GM12878 (cell line): ENCODE measurements around the gene TMEM272. TPM values are rescaled to one million over a fixed set of nuclear protein-coding genes. Genes with fewer than 3 reads are reported as not detected.

Experiments
- ATAC-seq: fragments of 200-7000 bp; cut with Tn5 transposase; 3 replicates; pipeline ENCODE4 v1.9.1; 2020; ENCODE audit warnings: mild to moderate bottlenecking, moderate library complexity
- BruUV-seq: library from RNA; stranded (reverse); fragments of 400-500 nt; replicated peaks from 2 replicates; lab custom pipeline; 2021; lab: Mats Ljungman, UMichigan
- CTCF ChIA-PET: fragments of 300-600 bp; sonication (Branson Sonifier 250); formaldehyde crosslinking; extraction: SDS; loops from one replicate; lab custom pipeline; 2021; ENCODE audit warnings: inconsistent platforms; lab: Yijun Ruan, JAX
- POLR2A ChIA-PET: fragments of 350-600 bp; formaldehyde crosslinking; extraction: SDS; loops from one replicate; lab custom pipeline; 2021; ENCODE audit warnings: inconsistent platforms; lab: Charles Lee
- RAD21 ChIA-PET: fragments of 300-600 bp; sonication (Branson Sonifier 250); formaldehyde crosslinking; loops from one replicate; lab custom pipeline; 2023; ENCODE audit warnings: antibody characterized with exemption; ENCODE audit not compliant: unreplicated experiment; lab: Charles Lee
- SMC1A ChIA-PET: fragments of 300-600 bp; sonication (Branson Sonifier 250); formaldehyde crosslinking; loops from one replicate; lab custom pipeline; 2023; ENCODE audit not compliant: unreplicated experiment, uncharacterized antibody; lab: Charles Lee
- DNase-seq: peaks from one replicate; pipeline ENCODE4 v3.0.0-alpha.2; 2011; ENCODE audit warnings: low read depth, low spot score
- FAIRE-seq: peaks from 3 replicates; lab custom pipeline; 2011; peaks lifted over from hg19 to GRCh38; lab: Jason Lieb, UNC
- H2AFZ ChIP-seq: 2 replicates; pipeline ENCODE4 v1.6.0; 2011; ENCODE audit warnings: low read depth, low read length, control low read depth; ENCODE audit not compliant: control insufficient read depth
- H3K27ac ChIP-seq: 2 replicates; pipeline ENCODE4 v1.5.1; 2011; ENCODE audit warnings: control low read depth; ENCODE audit not compliant: control insufficient read depth, insufficient read depth
- H3K27me3 ChIP-seq, 2 experiments: replicated peaks in 1 of 2; 2 replicates each; pipeline versions ENCODE4 v1.6.0 to v1.6.1; 2011; ENCODE audit warnings: low read length in 1 of 2; ENCODE audit not compliant: control insufficient read depth in 2 of 2, insufficient read depth in 2 of 2
- H3K36me3 ChIP-seq, 2 experiments: 2 replicates each; pipeline ENCODE4 v1.5.1; 2011; ENCODE audit warnings: low read length in 1 of 2; ENCODE audit not compliant: control insufficient read depth in 2 of 2, insufficient read depth in 2 of 2
- H3K4me1 ChIP-seq: 2 replicates; pipeline ENCODE4 v1.6.1; 2011; ENCODE audit warnings: mild to moderate bottlenecking, low read length, moderate library complexity, mixed read lengths; ENCODE audit not compliant: control insufficient read depth, insufficient read depth
- H3K4me2 ChIP-seq: 2 replicates; pipeline ENCODE4 v1.6.0; 2011; ENCODE audit warnings: control low read depth; ENCODE audit not compliant: control insufficient read depth, insufficient read depth
- H3K4me3 ChIP-seq: fragments of 200-600 bp; sonication (generic); 2 replicates; pipeline ENCODE4 v1.5.1; 2016
- H3K79me2 ChIP-seq: 2 replicates; pipeline ENCODE4 v1.6.0; 2011; ENCODE audit warnings: low read length; ENCODE audit not compliant: control insufficient read depth, insufficient read depth
- H3K9ac ChIP-seq: 2 replicates; pipeline ENCODE4 v1.8.0; 2011; ENCODE audit warnings: low read length, control low read depth, mixed read lengths; ENCODE audit not compliant: control insufficient read depth, insufficient read depth
- H3K9me3 ChIP-seq: replicated peaks from 3 replicates; pipeline ENCODE4 v1.5.1; 2011; ENCODE audit warnings: mild to moderate bottlenecking, low read length; ENCODE audit not compliant: control insufficient read depth, insufficient read depth
- H4K20me1 ChIP-seq: 2 replicates; pipeline ENCODE4 v1.6.0; 2011; ENCODE audit not compliant: control insufficient read depth, insufficient read depth
- CEBPB ChIP-seq, 2 experiments: fragments of 150-350 bp in 1 of 2; IDR thresholded peaks; 2 replicates each; pipeline ENCODE4 v1.6.1; 2012 to 2014; ENCODE audit warnings: low read depth in 2 of 2, low read length in 2 of 2, borderline replicate concordance in 1 of 2, inconsistent platforms in 1 of 2
- ETV6 ChIP-seq, 2 experiments: fragments of 450-650 bp in 1 of 2; IDR thresholded peaks in 1 of 2; conservative IDR thresholded peaks in 1 of 2; 2 replicates each; pipeline ENCODE4 v1.6.1; 2014; ENCODE audit warnings: antibody characterized with exemption in 1 of 2, borderline replicate concordance in 1 of 2, low read depth in 1 of 2, mild to moderate bottlenecking in 1 of 2, moderate library complexity in 1 of 2
- KLF5 ChIP-seq: fragments of 450-650 bp; IDR thresholded peaks from 2 replicates; pipeline ENCODE4 v1.6.1; 2014; ENCODE audit warnings: mild to moderate bottlenecking; ENCODE audit not compliant: partially characterized antibody
- MTA2 ChIP-seq: fragments of 450-650 bp; IDR thresholded peaks from 2 replicates; pipeline ENCODE4 v1.6.1; 2016; ENCODE audit warnings: low read depth, mild to moderate bottlenecking, moderate library complexity
- POLR2A ChIP-seq: IDR thresholded peaks from 2 replicates; pipeline ENCODE4 v1.6.1; 2011; ENCODE audit warnings: low read depth, mild to moderate bottlenecking, low read length
- POU2F2 ChIP-seq: IDR thresholded peaks from 3 replicates; pipeline ENCODE4 v1.6.1; 2011; ENCODE audit warnings: low read depth, mild to moderate bottlenecking, low read length, borderline replicate concordance
- TCF12 ChIP-seq: IDR thresholded peaks from 2 replicates; pipeline ENCODE4 v1.6.1; 2011; ENCODE audit warnings: low read depth, mild to moderate bottlenecking, low read length
- ZNF384 ChIP-seq: IDR thresholded peaks from 2 replicates; pipeline ENCODE4 v1.6.1; 2012; ENCODE audit warnings: low read depth, mild to moderate bottlenecking, low read length, improper control_type of control experiment, borderline replicate concordance
- WGBS: methylation state at CpG from one replicate; pipeline ENCODE4 v1.1.6; 2016; ENCODE audit warnings: low lambda C conversion rate; ENCODE audit not compliant: insufficient replicate concordance, insufficient coverage; ENCODE audit errors: missing lambda C conversion rate; 5-methylcytosine and 5-hydroxymethylcytosine counted together
- in situ Hi-C: fragments of 300-500 bp; cut with MboI; formaldehyde crosslinking; loops from 9 replicates; pipeline ENCODE4 v1.14.3; 2018; ENCODE audit warnings: mixed read lengths
- intact Hi-C: fragments of 100-400 bp; cut with micrococcal nuclease; formaldehyde crosslinking; loops from one replicate; pipeline ENCODE4 v1.14.2; 2022; ENCODE audit not compliant: unreplicated experiment
- polyA plus RNA-seq, 11 experiments: library from polyadenylated mRNA; depleted of rRNA in 4 of 11; unstranded in 6 of 11; stranded (reverse) in 5 of 11; fragments of >200 nt; fragmentation: Nextera tagmentation in 4 of 11; fragmentation: Illumina TruSeq in 1 of 11; extraction: Ambion mirVana in 4 of 11; extraction: Trizol in 1 of 11; gene quantifications; 1 replicate in 1 of 11; 2 replicates in 10 of 11; pipeline versions ENCODE4 v1.2.1 to v1.2.3, GENCODE V29; 2011 to 2016; ENCODE audit warnings: inconsistent platforms in 2 of 11, missing spikeins in 2 of 11, low read depth in 1 of 11
- total RNA-seq, 4 experiments: library from RNA; depleted of rRNA in 3 of 4; stranded (reverse); fragments of >200 nt in 3 of 4; fragmentation: Illumina TruSeq in 1 of 4; extraction: Trizol in 1 of 4; gene quantifications; 2 replicates each; pipeline versions ENCODE4 v1.2.1 to v1.2.3, GENCODE V29; 2013 to 2021

TMEM272 gene
- total and polyA plus RNA-seq, 10 of the 15 experiments (the other 5 are each of a cell fraction or from before 2014, with no cell fraction given): 0.01 to 0.04 TPM; not detected in 8

- no peaks in the 10 kb centered on the region for H4K20me1 ChIP-seq
- H3K4me2 ChIP-seq: no peak overlapping the region
- ChIA-PET RAD21 (interaction anchor here (1.0 to 10.2 kb wide), 8 partner anchors 12 to 676 kb away, joined by 3 to 104 read pairs (median 5); partner anchors contain the start of gene INTS6), SMC1A (interaction anchor here (1.1 to 7.2 kb wide), 12 partner anchors 13 to 675 kb away, joined by 3 to 55 read pairs (median 4); no protein-coding TSS in a partner anchor)
- DNase-seq: no peak
- no peak for ATAC-seq
- no peaks in the 10 kb centered on the region; the same call in 1 of the 2 replicates for H3K79me2 ChIP-seq
- no peak for FAIRE-seq
- WGBS: 73% methylated on average over 5 of the region's 5 CpGs
- no peaks in the 10 kb centered on the region for H3K27me3 ChIP-seq
- no peaks in the 10 kb centered on the region for H3K9me3 ChIP-seq
- intact Hi-C loops: no loop called here
- no peak for TF ChIP-seq CEBPB (IDR thresholded peaks at IDR 0.05; ENCODE audit: borderline replicate concordance in 1 of 2, low read depth in 2 of 2, low read length in 2 of 2)
- no peak for TF ChIP-seq ZNF384
- no peak for TF ChIP-seq ETV6 (conservative IDR thresholded peaks at IDR 0.05 in 1 of 2, IDR thresholded peaks at IDR 0.05 in 1 of 2; ENCODE audit: borderline replicate concordance in 1 of 2, low read depth in 1 of 2)
- no peak for TF ChIP-seq POLR2A
- TF ChIP-seq MTA2: no peak
- TF ChIP-seq POU2F2: no peak
- no peak for TF ChIP-seq TCF12
- no peak for TF ChIP-seq KLF5
- TF ChIP-seq, all 136 proteins: peak for 0
- no peaks in the 10 kb centered on the region for H3K36me3 ChIP-seq
- no peak overlapping the region for H3K9ac ChIP-seq
- no TSS peak for BruUV-seq
- H3K4me3 ChIP-seq: no peak overlapping the region
- H2AFZ ChIP-seq: no peak overlapping the region
- in situ Hi-C loops: no loop called here
- H3K27ac ChIP-seq: no peak overlapping the region
- CTCF ChIA-PET: interaction anchor here (0.7 to 8.9 kb wide), 11 partner anchors 14 to 676 kb away, joined by 3 to 152 read pairs (median 10); no protein-coding TSS in a partner anchor
- POLR2A ChIA-PET: no interaction called here
- peaks cover 20% of the 10 kb centered on the region for H3K4me1 ChIP-seq
Measured at GRCh38 chr13:51800486-51800885, 44.5 kb downstream of the TMEM272 start.
